HG03159 (cell line): Measurements from ENCODE around the gene ARHGAP26.

Experiments
- ATAC-seq: cut with Tn5 transposase; IDR thresholded peaks from one replicate; pipeline ENCODE4 v1.9.1; 2021; ENCODE audit warnings: mild to moderate bottlenecking, moderate library complexity; ENCODE audit not compliant: unreplicated experiment

ARHGAP26 gene

DNA sequence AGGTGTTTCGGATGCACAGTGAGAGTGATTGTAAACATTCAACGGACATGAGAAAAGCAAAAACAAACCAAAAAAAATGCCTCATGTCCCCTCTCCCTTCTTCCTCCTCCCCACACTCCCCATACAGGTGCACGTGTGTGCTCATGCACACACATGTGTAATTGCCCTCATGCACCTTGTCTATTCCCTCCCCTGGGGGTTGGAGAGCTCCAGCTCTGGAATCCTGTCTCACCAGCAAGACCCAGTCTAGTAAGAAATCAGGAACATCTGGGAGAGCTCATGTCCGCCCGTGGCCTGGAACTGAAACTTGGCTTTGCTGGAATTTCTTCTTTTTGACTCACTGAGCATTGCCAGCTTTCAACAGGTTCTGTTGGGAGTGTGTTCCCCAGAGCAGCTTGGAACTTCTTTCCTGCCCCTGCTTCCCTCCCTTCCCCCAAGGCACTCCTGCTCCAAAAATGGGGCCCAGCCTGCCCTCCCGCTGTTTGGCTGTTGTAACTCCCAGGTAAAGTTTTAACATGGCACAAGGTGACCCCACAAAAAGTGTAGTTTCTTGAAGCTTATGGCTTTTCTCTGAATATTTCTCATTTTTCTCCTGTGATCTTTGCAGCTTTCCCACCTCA, 443.2 kb downstream of the ARHGAP26 start:
- no peak for ATAC-seq

DNA sequence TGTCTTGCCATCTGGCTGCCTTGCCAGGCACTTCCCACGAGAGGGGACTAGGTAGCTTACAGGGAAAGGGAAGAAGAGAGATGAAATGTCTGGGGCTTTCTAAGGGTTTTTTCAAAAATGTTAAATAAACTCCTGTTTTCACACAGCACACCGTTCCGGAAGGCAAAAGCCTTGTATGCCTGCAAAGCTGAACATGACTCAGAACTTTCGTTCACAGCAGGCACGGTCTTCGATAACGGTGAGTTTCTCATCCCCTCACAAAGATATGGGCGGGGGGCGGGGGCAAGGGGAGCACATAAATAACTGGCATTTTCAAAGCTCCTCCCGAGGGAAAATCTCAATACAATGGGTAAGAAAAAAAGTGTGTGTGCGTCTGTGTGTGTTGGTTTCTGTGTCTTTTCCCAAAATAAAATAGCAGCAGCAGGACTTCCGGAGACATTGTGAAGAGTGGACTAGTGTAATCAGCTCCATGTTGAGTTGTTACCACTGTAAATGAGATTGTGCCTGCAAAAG, 443.7 kb downstream of the ARHGAP26 start:
- ATAC-seq: peak; percentile 54

DNA sequence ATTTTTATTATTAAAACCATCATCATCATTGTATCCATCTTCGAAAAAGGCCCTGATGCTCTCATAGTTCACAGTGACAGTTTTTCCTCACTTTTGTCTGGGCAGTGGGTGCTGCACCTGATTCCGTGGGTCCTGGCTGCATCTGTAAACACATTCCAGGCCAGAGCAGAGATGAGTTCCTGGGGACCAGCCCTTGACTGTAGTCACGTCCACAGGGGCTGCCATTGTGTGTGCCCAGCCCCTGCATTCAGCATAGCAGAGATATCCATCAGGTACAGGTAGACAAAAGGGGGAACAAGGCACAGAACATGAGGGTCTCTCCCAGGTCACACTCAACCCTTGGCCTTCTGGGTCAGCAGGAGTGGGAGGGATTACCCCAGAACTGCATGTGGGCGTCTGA, 444.3 kb downstream of the ARHGAP26 start:
- ATAC-seq: no peak

DNA sequence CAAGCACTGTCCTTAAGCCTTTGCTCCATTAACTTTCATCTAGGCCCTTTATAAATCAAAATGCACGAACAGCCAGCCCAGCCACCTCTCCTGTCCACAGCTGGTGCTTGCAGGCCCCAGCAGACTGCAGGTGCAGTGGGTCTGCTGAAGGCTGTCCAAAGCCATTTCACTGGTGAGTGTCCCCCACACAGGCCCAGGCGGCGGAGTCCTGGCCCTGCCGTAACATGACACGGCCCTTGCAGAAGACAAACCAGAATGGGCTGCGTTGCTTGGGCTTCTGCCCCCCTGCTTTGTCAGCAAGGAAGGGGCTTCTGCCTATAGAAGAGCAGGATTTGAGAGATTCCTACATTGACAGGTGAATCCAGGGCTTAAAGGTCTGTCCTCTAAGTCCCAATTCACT, 444.7 kb downstream of the ARHGAP26 start:
- no peak for ATAC-seq

DNA sequence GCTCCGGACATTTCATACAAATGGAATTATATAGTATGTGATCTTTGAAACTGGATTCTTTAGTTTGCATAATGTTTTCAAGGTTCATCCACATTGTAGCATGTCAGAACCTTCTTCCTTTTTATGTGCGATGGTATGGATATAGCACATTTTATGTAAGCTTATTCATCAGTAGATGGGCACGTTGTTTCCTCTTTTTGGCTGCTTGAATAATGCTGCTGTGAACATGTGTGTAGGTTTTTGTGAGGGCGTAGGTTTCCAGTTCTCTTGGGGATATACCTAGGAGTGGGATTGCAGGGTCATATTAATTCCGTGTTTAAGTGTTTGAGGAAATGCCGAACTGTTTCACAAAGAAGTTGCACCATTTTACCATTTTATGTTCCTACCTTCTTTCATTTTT, 445.5 kb downstream of the ARHGAP26 start:
- ATAC-seq: no peak

DNA sequence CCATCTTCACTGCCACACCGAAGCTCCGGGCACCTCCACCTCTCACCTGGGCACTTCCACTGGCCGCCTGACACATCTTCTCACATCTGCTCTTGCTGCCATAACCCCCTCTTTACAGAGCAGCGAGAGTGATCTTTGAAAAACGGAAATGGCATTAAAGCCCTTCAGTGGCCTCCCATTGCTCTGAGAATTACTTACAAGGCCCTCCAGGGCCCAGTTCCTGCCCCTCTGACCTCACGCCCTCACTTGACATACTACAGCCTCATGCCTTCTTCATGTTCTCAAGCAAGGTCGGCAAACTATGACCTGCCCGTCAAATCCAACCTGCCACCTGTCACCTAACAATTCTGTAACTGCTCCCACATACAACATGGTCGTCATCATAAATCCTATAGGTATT, 446.0 kb downstream of the ARHGAP26 start:
- ATAC-seq: no peak

DNA sequence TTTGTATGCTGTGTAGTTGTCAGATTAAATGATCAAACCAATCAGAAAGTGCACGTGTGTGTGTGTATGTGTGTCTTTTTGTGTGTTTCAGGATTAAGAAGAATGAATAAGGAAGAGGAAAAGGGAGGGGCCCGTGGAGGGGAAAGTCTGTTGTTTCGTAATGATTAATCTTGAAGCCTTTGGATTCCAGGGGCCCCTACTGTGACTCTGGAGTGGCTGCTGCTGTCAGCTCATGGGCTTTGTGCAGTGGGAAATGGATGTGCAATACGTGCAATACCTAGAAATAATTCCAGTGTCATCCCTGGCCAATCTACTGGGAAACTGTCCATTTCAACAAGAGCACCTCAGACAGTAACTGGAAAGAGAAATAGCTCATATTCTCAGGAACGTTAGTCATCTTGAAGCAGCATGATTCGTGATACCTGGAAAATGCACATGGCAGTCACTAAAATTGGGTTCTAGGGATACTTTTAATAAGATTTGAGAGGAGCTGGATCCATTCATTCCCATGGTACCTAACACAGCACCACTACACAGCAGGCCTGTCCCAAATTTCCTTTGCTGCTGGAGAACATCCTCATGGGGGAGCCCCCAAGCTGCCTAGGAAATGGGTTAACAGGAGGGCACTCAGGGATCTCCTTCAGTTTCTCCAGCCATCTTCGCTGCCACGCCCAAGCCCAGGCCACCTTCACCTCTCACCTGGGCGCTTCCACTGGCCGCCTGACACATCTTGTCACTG, 447.1 kb downstream of the ARHGAP26 start:
- ATAC-seq: no peak

DNA sequence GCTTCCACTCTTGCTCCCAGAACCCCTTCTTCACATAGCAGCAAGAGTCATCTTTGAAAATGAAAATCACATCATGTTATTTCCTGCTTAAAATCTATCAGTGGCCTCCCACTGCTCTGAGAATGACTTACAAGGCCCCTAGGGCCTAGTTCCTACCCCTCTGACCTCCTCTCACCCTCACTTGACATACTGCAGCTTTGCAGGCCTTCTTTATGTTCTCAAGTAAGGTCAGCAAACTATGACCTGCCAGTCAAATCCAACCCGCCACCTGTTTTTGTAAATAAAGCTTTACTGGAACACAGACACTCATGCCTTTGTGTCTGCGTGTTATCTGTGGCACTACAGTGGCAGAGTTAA, 447.6 kb downstream of the ARHGAP26 start:
- ATAC-seq: no peak

DNA sequence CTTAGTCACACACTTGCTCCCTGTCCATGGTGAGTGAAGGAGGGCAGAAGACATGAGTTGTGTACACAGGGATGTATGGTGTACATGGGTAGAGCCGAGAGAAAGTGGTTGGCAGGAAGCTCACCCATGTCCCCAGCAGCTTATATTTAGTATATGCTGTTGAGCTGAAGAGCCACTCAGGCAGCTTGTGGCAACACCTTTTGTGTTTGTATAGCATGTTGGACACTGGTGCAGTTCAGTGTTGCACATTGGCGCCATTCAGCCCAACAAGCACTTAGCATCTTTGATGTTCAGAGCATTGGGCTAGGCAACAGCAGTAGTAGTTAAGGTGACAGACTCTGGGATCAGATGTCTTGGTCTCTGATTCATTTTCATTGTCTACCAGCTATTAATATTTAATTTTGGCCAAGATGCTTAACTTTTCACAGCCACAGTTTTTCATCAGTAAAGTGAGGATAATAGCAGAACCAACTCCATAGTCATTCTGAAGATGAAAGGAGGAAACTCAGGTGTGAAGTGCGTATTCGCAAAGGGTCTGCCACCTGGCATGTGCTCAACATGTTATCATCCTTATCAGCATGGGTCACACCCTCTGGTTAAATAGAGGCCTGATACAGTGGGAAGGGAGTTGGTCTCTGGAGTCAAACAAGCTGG, 448.5 kb downstream of the ARHGAP26 start:
- ATAC-seq: no peak

DNA sequence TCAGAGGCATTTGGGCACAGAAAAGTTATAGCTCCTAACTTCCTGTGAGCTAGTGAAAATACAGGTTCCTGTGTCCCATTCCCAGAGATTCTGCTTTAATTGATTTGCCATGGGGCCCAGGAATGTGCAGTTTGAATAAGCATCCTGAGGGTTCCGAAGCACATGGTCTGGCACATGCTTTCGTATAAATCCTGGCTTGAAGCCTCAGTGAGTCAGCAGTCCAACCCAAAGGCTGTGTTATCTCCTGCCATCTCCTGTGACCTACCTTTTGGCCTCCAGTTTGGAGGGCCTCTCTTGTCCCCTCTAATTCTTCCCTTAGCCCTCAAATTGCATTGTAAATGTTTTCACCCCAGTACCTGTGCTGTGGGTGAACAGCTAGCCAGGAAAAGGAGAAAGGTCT, 449.5 kb downstream of the ARHGAP26 start:
- ATAC-seq: no peak

DNA sequence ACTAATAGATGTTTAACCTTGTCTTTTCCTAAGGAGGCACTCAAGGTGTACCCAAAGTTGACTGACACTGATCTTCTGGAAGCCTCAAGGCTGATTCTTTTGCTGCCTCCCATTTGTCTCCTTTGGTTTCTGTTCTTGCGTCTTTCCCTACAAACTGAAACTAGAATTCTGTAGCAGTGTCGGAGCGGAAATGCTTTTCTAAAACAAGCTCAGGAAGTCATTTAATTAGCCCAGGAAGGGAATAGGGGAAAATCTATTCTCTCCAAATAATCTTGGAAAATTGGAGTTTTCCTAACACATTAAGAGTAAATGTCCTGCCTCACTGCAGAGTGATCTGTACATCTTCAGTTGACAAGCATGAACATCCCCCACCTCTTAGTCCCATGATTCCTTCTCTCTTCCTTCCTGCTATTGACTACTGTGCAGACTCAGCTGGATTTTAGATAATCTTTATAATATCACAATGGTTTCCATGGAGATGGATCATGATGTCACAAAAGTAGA, 450.6 kb downstream of the ARHGAP26 start:
- ATAC-seq: no peak

DNA sequence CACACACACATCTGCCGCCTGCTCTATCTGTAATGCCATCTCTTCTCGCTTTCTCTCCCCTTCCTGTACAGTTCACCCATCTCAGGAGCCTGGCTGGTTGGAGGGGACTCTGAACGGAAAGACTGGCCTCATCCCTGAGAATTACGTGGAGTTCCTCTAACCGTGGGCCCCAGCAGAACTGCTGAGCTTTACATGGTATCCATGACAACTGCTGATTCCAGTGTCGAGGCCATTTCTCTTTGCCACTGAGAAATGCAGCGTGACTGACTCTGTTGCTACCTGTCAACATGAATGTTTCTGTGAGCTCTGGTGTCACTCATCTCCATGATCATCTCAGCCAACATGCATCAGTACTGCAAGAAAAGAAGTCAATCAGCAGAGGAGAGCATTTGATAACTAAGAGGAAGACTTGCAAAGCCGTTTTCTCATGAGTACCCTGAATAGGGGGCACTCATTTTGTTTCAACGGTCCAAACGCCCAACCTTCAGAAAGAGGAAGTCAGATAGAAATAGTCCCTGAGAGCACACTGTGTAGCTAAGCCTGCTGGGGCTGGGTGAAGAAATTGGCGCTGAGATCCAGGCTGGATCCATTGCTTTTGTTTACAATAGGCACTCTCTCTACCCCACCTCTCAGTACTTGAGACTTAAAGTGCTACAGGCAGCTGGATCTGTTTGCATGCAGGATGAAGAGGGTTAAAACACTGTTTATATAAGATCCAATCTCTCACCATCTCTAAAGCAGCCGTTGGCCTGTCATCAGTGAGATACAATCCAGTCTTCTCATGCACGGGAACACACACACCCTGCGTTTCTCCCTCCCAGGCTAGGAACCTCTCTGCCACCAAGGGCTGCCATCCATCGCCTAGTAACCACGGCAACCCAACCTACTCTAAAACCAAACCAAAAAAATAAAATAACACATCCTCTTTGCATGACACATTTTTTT, 452.4 kb downstream of the ARHGAP26 start:
- ATAC-seq: peak; percentile 73

DNA sequence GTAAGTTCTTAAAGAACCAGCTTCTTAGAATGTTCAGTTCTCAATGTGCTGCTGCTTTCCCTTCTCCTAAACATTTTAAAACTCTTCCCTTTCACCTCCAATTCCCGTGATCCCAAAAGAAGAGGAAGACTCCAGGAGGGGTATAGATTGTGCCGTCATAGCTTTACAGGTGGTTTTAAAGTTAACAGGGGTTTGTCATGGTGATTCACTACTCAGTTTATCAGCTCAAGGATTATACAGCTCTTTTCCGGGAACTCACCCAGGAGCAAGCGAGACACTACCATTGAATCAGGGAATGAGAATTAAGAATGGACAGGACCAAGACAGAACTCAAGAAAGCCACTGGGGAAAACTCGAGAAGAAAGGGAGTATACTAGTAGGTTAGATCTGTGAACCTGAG, 454.5 kb downstream of the ARHGAP26 start:
- ATAC-seq: no peak

DNA sequence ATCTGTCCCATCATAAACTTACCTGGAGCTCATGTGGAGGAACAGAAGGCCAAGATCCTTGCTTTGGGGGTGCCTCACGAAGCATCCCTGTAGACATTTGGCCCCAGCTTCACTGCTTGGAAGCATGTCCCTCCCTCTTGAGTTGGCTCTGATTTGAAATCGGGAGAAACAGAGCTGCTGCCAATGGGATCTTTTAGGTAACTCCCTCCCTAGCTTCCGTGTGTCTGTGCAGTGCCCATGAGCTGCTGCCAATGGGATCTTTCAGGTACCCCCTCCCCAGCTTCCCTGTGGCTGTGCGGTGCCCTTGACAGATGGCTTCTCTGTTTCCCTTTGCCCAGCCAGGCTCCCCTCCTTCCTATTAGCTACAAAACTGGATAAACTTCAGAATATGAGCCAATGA, 455.3 kb downstream of the ARHGAP26 start:
- ATAC-seq: no peak

DNA sequence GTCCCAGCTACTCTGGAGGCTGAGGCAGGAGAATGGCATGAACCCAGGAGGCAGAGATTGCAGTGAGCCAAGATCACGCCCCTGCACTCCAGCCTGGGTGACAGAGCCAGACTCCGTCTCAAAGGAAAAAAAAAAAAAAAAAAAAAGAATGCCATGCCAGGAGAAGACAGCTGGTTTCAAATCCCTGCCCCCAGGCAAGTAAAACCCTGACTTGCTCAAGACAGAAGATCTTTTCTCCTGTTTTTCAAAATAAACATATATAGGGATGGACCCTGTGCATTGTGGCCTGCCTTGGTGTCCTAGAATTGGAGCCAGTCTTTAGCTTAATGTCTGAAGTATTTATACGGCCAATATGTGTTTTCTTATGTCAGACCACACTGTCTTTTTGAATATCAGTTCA, 456.2 kb downstream of the ARHGAP26 start:
- ATAC-seq: no peak

DNA sequence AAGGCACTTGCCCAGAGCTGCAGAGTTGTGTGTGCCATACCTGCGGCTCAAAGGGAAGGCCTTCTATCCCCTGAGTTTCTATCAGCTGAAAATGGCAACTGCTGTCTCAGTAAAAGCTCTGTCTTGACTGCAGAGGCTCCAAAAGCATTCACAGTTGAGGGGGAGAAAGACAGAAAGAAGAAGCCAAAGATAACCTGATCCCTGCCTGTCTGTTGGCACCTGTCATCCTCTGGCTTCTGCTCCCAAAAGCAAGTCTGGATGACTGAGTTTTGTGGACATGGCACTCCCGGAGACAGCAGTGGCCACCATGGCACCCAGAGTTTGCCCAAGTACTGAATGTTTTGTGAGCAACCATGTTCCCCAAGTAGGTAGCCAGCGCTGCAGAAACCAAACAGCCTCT, 456.7 kb downstream of the ARHGAP26 start:
- ATAC-seq: no peak

DNA sequence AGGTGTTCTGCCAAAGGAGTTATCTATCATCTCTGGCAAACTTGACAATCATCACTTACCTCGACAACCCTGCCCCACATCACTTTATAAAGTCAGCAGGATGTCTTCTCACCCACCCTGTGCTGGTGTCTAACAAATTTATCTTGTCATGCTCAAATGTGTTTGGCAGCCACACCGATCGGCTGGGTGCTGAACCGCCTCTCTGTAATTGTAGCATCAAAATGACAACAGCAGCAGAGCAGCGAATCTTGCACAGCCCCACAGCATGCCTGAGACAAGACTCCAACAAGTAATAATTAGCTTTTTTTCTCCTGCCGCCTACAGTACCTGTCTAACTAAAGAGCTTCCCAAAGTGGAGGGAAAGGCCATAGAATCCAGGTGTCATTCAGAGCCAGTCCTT, 457.1 kb downstream of the ARHGAP26 start:
- ATAC-seq: no peak

DNA sequence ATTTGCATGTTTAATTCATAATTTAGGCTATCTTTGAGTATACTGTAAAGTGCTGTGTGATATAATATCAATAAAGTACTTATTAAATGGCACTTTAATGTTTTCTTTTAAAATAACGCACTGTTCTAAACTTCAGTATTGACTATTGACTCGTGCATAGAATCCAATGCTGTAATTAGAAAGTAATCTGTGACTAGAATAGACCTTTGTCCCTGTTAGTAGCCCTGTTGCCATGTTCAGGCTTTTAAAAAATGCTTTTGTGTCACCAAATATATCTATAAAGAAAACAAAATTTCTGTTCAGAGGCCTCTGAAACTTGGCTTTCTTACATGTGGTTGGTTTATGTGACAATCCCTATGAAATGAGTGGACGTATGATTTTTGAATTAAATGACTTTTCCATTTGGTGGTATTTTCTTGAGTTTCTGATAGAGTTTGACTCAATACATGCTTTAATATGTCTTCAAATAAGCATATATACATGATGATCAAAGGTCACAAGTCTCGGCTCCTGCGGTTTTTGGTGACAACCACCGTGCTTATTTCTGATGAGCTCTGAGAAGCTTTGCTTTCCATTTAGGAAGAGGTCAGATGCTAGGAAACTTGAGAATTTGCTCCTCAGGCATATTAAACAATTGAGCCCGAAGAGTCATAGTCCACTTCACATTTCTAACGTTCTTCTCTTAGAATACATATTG, 458.6 kb downstream of the ARHGAP26 start:
- no peak for ATAC-seq

DNA sequence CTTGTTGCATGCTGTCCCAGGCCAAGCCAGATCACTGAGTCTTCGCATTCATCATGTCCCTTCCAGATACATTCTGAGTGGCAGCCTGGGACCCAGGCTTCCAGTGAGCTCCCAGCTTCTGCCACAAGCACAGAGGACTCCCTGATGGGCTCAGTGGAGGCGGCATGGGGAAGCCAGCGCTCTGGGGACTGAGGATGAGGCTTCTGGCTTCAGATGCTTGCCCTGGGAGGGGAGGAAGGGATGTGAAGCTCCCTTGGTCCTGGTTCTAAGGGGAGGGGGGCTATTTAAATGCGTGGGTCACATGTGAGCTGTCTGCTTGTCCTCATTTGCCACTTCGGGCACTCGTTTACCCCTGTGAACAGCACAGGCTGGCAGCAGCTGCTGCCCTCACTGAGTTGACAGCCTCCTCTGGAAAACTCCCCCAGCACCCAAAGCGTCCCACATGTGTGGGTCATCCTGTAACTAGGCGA, 459.3 kb downstream of the ARHGAP26 start:
- peak; percentile 35 for ATAC-seq
